IPS-18c (cell line): ENCODE measurements around the gene CST9L.

Experiments
- H3K4me3 ChIP-seq: 2 replicates; pipeline ENCODE4 v1.7.0; 2013; ENCODE audit warnings: low read depth, mild to moderate bottlenecking, low read length, moderate library complexity; ENCODE audit not compliant: insufficient read depth
- H3K9me3 ChIP-seq: one replicate; pipeline ENCODE4 v1.6.1; 2013; ENCODE audit warnings: mild to moderate bottlenecking, low read length, moderate library complexity; ENCODE audit not compliant: control insufficient read depth, insufficient read depth

CST9L gene

GRCh38 chr20:23568320-23568970 lies at the start of gene CST9L:
CST9L (minus strand) TSS chr20:23568484; CDS start chr20:23568450, 34 bp downstream.
- H3K4me3 ChIP-seq = no peak within 1 kb of the TSS
- no peaks in the 10 kb centered on the region for H3K9me3 ChIP-seq

DNA sequence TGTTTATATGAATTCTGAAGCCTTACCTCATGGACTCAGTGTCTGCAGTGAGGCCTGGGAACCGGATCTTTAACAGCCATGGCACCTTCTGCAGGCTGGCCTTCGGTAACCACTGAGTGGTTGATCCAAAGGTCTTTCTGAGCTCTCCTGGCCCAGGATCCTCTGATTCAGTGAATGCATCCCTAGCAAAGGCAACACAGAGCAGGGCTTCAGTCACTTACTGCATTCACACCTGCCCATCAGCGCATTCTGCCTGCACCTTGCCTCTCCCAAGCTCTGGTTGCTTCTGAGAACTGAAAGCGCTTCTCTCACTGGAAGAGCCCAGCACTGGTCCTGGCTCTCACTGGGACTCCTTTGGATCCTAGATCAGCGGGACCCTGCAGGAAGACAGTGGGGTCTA lies 45.9 kb upstream of the CST9L start:
- peaks cover 2% of the 10 kb centered on the region for H3K9me3 ChIP-seq

GRCh38 chr20:23613676-23614075 lies 45.4 kb upstream of the CST9L start:
- peaks cover 2% of the 10 kb centered on the region for H3K9me3 ChIP-seq
- H3K4me3 ChIP-seq = no peak overlapping the region

More for the DNA sequence above, 45.9 kb upstream of the CST9L start:
- no peak overlapping the region for H3K4me3 ChIP-seq

DNA sequence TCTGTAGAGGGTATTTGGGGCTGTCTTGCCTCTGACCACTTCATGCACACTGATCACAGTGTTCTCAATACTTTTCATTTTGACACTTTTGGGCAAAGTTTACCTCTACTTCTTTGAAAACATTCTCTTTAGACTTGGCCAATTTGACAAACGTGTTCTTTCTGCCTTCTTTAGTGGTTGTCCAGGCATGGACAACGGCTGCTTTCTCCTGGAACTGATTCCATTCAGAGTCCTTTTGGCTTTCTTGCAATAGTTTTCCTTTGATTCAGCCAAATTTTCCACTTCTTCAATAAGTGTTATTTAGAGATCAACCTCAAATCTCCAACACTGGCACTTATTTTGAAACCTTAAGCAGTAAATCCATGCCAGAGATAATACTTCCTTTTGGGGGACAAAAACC lies 44.1 kb upstream of the CST9L start:
- H3K4me3 ChIP-seq = no peak overlapping the region
- H3K9me3 ChIP-seq = peaks cover 2% of the 10 kb centered on the region

GRCh38 chr20:23609486-23610109 lies 41.3 kb upstream of the CST9L start:
- Histone ChIP-seq H3K4me3 (no peak overlapping the region), H3K9me3 (peaks cover 2% of the 10 kb centered on the region)

DNA sequence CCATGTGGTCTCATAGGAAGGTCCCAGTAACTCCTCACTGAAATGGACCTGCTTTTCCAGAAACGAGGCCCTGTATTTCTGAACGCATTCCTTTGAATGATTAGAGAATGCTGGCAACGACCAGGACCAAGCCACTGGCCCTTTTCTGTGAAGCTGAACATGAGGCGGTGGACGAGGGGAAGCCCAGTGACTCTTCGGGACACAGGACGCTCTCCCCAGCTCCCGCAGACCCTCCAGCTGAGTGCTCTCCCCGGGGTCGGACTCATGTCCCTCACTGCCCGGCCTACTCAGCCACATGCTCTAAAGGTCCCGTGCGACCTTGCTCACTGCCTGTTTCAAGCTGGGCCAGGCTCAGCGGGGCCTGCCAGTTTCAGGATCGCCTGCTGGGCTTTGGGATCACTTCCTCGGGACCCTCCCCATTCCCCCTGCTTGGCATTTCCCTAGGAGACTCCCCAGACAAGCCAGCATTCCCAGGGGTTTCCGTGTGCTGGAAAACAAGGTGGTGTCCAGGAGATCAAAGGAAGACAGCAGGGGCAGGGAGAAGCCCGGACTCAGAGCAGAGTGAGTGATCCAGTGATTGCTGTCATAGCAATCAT lies 40.1 kb upstream of the CST9L start:
- H3K4me3 ChIP-seq = no peak overlapping the region
- H3K9me3 ChIP-seq = peaks cover 2% of the 10 kb centered on the region

DNA sequence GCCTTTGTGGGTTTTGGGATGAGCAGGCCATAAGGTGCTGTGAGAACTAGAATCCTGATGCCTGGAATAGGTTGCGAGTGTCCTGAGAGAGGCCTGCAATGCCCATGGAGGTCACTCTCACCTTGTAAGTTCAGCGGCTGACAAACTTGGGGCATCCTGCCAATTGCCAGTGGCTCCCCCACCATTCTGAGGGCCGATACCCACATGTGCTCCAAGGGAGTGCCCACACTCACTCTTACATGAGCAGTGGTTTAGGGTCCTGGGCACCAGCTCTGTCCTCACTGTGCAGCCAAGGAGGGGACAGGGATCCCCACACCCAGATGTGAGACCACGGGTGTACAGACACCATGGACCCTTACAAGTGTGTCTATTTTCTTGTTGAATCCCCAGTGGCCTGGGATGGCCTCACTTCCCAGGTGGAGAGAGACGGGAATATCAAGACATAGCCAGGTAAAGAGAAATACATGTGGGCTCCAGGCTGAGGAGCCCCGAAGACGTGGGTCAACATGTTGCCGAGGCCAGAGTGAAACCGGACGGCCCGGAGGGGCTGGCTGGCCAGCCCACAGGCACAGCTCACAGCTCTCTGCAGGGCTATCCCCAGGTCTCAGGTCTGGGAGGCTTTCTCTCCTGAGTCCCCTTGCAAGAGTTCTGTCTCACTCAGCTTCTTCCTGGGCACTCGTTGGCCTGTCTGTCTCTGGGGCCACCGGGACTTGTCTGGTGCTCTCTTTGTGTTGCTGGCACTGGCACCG lies 39.4 kb upstream of the CST9L start:
- Histone ChIP-seq H3K9me3 (peaks cover 2% of the 10 kb centered on the region), H3K4me3 (no peak overlapping the region)

- Histone ChIP-seq H3K4me3 (no peak overlapping the region), H3K9me3 (peaks cover 2% of the 10 kb centered on the region)
Observed at GRCh38 chr20:23606652-23607049, 38.4 kb upstream of the CST9L start.

DNA sequence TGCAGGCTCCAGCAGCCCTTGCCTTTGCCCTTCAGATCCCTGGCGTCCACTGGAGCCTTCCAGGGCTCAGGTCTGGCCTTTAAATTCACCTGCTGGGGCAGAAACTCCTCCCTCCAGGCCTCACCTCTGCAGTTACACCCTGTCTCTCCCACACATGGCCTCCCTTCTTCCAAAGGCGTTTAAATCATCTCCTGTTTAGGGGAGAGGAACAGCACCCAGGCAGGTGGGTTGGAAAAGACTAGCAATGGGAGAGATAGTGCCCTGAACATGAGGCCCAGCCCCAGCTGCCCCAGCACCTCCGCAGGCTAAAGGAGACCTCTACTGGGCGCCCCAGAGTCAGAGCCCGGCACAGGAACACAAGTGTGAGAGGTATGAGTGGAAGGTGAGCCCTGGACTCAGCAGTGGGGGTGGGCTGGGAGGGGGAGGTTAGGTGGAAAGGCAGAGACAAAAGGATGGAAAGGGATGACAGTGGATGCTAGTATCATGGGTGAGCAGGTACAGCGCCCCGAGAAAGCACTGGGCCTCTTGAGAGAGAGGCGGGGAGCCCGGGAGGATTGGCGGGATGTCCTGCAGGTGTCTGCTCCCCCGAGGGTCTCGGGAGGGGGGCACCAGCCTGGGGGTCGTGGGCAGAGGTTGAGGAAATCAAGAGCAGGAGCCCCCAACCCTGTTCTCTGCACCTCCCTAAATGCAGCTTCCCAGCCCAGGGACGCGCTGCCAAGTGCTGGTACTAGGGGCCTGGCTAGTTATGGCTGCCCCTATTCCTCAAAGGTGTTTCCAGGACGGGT lies 37.8 kb upstream of the CST9L start, which contains the start of gene CST9:
TSS of gene CST9 (minus strand) at position 51 of the 785 bp plus-strand sequence. CDS start 53 bp downstream, outside the sequence.
- no peaks in the 10 kb centered on the region for H3K9me3 ChIP-seq

DNA sequence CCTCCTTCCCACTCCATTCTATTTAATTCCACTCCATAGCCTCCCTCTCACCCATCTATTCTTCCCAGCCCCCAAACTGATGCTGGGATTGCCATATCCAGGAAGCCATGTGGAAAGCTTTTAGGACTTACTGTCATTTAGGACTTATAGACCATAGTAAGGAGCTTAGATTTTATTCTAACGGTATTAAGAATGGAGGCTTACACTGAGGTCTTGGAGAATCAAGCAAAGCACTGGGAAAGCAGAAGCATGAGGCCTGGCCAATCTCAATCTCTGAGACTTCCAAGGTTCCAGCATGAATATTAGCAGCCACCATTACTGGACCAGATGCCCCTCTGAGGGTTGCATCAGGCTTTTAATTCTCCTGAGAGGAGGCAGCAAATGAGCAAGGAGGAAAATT lies 36.0 kb upstream of the CST9L start:
- H3K4me3 ChIP-seq = no peak overlapping the region
- no peaks in the 10 kb centered on the region for H3K9me3 ChIP-seq

More for the DNA sequence above, 37.8 kb upstream of the CST9L start, which contains the start of gene CST9:
- H3K4me3 ChIP-seq = no peak within 1 kb of the TSS

GRCh38 chr20:23603321-23603720 lies 35.0 kb upstream of the CST9L start:
- H3K9me3 ChIP-seq = no peaks in the 10 kb centered on the region

GRCh38 chr20:23602699-23603098 lies 34.4 kb upstream of the CST9L start:
- Histone ChIP-seq H3K9me3 (no peaks in the 10 kb centered on the region), H3K4me3 (no peak overlapping the region)

More at GRCh38 chr20:23603321-23603720, 35.0 kb upstream of the CST9L start:
- H3K4me3 ChIP-seq = no peak overlapping the region

DNA sequence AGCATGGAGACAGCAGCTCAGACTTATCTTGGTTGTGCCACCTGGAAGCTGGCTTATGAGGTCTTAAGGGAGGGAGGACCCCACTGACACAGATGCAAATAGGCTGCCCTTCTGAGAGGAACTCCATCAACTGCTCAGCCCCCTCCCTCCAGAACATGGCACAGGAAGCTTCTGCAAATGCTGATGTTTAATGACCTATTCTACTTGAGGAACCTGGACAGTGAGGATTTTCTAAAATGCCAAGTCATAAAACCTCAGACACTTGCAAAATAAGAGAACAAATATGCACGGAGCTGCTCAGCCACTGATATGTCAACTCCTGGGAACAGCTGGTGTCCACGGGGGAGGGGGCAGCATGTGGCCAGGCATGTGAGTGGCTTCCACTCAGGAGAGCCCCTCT lies 34.0 kb upstream of the CST9L start:
- Histone ChIP-seq H3K9me3 (no peaks in the 10 kb centered on the region), H3K4me3 (no peak overlapping the region)

GRCh38 chr20:23601715-23602114 lies 33.4 kb upstream of the CST9L start:
- Histone ChIP-seq H3K9me3 (no peaks in the 10 kb centered on the region), H3K4me3 (no peak overlapping the region)

GRCh38 chr20:23598481-23598880 lies 30.2 kb upstream of the CST9L start:
- Histone ChIP-seq H3K9me3 (no peaks in the 10 kb centered on the region), H3K4me3 (no peak overlapping the region)

GRCh38 chr20:23596579-23597250 lies 28.4 kb upstream of the CST9L start:
- H3K4me3 ChIP-seq = no peak overlapping the region
- H3K9me3 ChIP-seq = no peaks in the 10 kb centered on the region
